Umbilical cord (tissue), 2 donors: ENCODE measurements around the gene SEMA5B. TPM values are rescaled to one million over a fixed set of nuclear protein-coding genes. Genes with fewer than 3 reads are reported as not detected.

Experiments
- DNase-seq: peaks from one replicate; pipeline ENCODE4 v3.0.0-alpha.2; 2015; ENCODE audit warnings: low spot score
- total RNA-seq: library from RNA; depleted of rRNA; stranded (reverse); fragments of >200 nt; gene quantifications from one replicate; pipeline ENCODE4 v1.2.3, GENCODE V29; 2014; ENCODE audit warnings: low replicate concordance; ENCODE audit not compliant: insufficient read depth

Gene SEMA5B
- total RNA-seq, 1 donor from 2014 or later: 6.0 TPM

DNA sequence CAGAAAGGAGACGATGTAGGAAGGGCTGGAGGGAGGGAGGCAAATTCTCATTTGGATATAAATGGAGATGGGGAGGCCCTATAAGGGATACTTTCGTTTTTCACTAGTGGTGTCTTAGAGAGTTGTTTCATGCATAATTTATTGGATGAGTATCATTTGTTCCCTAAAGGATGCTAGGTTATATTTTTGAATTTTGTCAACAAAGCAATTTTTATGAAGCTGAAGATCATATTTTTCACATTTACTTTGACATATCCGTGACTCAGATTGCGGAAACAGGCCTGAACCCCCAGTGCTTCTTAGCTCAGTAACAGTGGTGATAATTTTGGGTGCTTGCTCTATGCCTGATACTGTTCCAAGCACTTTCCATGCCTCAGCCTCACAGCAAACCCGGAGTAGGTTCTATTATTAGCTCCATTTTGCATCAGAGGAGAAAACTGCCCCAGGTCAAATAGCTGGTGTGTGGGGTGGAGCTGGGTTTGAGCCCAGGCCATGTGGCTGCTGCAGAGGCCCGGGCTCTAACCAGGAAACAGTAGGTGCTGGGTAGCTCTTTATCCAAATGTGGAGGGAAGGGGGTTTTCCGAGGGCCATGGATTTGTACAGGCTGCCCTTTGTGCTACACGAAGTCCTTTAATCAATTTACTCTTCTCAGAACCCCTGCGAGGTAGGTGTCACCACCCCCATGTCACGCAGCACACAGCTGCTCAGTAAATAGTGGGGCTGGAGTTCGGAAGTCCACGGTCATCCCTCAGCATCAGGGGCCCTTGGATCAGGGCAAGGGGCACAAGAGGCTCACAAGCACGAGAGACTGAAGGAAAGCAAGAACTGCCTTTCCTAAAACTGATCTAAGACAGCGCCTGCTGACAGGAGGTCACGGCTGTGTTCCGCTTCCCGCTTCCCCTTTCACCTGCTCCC, 133.6 kb downstream of the SEMA5B start:
- no peak for DNase-seq

DNA sequence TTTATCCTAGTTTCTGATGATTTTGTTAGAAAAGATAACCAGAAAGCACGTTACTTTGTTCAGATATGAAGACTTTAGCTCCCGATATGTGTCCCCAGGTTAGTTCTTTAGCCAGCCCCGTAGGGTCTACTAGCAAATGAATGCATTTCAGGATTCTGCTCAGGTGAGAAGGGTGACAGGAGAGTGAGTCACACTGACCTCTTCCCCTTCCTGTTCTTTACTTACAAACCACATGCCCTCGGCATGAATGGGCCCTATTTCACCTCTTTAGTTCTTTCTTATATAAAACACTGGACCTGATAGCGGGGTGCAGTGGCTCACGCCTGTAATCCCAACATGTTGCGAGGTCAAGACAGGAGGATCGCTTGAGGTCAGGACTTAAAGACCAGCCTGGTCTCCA, 134.3 kb downstream of the SEMA5B start:
- DNase-seq: no peak

DNA sequence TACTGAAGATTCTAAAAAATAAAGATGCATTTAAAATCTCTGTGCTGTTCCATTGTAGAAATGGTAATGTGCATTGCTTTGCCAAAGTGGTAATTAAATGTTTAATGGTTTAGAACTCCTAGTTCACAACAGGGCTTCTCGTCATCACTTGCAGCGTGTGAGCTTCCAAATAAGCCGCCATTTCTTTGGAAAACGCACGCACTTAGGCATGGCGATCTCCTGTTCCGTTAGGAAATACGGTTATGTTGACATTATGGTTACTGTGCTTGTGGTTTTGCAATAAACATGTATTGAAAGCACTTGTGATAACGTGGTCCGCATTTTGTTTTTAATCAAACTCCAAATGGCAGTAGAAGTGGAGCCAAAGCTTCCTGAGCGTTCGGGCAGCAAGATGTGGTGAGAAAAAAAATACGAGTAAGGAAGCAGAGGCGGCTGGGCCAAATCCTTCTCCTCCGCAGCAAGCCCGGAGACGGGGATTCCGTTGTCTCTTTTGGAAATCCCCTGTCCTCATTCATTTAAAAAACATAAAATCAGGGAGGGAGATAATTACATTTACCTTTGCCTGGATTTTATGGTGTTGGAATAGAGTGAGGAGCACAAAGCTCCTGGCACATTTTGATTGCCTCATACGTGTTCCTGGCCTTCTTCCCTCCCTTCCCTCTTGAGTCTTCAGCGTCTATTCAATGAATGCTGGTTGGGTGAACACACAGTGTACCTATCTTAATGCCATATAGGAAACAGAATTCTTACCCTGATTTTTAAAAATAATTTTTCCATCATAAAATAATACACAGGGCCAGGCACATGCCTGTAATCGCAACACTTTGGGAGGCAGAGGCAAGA, 135.2 kb downstream of the SEMA5B start:
- no peak for DNase-seq

DNA sequence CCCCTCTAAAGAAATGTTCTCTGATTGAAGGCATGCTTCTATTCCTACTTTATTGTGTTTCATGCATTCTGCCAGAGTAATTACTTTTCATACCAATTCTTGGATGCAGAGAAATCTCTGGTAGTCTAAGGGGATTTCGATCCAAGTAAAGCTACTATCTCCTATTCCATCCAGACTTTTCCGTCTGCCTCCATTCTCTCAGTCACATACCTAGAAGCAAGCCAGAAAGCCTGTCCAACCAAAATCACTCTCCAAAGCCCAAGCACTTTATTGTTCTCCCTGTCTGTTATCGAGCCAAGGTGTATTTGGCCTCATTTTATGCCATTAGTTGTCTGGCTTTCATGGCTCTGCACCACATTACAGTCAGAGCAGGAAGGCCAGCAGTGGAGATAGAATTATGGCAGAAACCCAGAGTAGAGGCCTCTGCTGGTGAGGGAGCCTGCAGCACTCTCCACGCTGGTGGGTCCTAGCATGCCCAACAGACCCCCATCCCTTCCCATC, 136.8 kb downstream of the SEMA5B start:
- DNase-seq: no peak

DNA sequence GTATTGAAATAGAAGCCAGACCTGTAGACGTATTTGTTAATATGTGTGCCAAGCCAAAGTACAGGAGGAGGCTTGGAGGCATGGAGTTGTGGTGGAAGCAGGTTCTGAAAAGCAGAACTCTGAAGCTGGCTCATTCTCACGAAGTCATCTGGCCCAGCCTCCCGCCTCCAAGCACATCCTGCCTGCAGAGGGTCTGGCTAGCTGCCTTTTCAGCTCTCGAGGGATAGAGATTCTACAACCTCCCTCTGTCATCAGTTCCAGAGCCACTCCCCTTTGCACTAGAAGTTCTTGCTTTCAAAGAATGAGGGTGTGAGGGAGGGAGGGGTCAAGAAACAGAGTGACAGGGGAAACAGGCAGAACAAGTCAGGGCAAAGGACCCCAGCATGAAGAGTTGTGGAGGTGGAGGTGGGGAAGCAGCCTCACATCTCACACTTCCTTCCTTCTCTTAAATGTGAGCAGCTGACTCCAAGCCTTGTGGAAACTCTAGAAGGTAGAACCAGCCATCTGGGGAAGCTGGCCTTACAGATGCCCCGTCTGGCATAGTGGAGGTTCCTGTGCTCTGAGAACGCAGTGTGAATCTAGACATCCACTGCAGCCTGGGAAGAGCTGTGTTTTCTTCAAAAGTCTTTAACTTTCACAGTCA, 137.4 kb downstream of the SEMA5B start:
- DNase-seq: peak; percentile 82

DNA sequence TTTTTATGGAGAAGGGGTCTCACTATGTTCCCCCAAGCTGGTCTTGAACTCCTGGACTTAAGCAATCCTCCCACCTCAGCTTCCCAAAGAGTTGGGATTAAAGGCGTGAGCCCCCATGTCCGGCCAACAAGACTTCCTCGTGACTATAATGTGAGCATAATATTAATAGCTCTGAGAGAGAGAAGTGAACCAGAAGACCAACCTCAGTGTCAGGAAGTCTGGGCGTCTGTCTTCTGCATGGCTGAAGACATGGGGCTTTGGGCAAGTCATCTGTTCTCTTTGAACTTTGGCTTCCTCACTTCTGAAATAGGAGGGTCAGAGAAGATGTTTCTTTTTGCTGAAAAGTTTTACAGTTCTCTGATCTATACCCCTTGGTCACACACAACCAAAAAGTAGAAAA, 140.6 kb downstream of the SEMA5B start:
- DNase-seq: peak; percentile 13

DNA sequence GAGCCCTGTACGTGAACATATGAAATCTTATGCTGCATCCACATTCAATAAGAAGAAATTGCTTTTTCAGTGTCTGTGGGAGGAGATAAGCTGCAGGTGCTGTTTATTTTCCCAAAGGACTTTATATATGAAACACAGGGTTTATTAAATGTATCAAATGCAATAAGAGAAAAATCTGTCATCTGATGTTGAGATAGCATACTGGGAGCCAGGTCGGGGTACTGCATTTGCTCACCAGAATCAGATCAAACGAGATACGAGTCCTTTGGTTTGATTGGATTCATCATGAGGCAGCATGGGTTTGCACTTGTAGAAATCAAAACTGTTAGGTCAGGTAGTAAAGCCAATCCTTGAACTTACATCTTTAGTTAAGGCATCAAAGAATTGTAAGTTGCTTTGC, 141.3 kb downstream of the SEMA5B start:
- no peak for DNase-seq

DNA sequence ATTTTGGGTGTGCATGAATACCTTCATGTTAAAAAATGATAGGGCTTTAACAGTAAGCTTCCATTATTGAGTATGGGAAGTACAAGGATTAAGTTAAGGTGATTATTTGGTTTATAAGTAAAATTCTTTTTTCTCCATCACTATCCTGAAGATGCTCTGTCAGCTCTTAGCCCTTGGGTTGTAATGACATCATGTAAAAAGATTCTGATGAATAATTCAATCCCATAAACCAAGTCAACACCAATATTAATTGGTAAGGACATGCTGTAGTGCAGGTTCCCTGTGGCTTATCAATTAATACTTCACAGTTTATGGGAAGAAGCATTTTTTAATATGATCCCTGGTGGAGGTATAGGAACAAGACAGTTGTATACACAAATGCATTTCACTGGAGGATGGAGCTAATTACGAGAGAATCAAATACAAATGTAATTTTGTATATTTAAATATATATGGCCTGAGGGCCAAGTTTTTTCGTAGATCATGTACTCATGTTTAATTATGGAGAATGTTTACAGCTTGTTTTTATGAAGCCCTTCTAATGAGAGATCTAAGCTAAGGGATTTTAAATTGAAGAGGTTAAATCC, 145.1 kb downstream of the SEMA5B start:
- DNase-seq: no peak

DNA sequence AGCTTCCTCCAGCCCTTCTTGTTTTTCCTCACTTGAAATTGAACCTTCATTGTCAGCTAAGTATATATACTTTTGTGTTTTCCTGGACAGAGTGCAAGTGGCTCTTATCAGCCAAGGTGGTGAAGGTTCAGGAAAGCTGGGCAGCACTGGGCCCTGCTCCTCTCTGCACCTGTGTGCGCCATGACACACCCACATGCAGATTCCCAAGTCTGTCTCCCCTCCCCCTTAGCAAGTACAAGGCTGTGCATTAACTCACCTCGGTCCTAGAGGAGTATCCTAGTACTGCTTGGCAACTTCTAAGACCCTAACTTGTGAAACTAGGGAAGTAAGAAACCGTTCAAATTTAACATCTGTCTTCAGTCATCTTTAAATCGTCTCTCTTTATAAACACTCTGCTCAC, 146.9 kb downstream of the SEMA5B start:
- DNase-seq: no peak

DNA sequence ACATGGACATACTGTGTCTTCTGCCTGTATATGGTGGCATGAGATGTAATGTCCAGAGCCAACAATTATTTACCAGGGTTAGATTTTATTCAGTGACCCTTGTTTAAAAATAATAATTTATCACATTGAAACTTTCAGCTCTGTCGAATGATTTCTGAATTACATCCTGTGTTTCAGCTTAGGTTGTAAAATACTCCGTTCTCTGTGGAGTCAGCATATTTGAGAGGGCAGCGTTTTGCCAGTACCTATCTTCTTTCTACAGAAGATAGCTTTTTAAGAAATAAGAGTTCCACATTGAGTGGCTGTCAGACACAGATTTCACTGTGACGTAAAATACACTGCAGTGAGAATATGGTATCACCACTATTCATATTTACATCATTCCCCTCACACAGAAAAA, 147.4 kb downstream of the SEMA5B start:
- DNase-seq: no peak

DNA sequence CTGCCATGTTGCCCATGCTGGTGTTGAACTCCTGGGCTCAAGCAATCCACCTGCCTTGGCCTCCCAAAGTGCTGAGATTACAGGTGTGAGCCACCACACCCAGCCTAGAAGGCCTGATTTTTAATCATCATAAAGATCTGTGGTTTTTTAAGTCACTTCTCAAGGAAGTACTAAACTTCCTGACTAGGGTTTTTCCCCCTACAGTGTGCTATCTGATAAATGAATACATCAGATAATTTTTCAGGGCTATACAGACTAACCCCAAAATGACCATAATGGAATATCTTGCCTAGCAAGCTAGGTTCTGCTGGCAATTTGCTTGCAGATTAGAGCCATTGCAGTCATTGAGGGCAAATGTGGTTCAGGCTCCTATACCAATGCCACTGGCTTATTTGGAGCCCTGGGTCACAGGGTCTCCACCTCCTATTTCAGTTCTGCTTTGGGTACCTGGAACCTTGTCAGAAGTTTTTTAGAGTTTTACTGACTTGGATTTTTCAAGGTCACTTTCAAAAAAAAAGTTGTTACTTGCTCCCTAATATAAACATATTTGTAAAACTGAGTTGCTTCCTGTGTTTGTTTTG, 151.9 kb downstream of the SEMA5B start:
- no peak for DNase-seq

DNA sequence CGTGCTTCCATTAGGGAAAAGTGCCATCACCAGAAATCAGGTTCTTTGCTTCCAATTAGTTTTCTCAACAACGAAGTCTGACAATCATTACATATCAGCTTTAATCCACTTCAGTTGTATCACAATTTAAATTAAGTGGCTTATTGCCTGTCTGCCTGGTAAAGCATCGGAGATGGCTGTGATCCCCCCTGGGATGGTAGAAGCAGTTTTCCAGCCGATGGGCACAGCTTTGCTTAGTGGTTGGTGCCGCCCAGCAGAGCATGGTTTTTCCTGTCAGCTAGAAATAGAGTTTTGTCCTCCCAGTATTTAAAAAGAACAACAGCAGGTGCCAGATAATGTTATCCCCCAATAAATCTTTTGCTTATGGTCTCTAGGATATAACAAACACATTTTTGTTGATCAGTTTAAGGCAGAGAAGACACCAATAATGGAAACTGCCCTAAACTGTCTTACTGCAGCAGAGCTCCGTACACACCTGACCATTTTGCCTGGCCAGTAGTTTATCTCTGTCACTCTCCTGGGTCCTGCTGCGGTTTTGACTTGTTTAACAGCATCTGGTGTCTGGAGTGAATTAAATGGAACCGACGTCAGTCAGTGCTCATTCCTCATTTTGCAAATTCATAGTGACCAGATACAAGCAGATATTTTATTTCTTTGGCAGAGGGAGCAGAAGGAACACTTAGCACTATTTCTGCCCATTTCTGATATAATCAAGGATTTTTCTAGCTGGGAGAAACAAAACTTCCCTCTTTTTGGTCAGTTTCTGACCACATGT, 153.6 kb downstream of the SEMA5B start:
- no peak for DNase-seq

DNA sequence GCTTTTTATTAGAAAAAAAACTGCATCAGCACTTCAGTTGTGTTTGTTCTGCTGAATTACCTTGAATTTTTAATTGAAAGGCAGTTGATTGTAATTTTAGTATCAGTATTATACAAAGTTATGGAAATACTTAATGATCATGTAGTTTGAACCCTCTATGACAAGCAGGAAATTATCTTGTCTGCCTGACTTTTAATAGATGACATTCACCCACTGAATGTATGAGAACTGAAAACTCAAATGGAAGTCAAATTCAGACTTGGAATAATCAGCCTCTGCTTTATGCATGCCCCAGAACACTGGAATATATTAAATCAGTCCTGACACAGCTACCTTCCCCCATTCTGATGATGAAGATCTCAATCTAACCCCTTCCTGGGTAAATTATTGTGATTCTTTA, 159.2 kb downstream of the SEMA5B start:
- DNase-seq: no peak

DNA sequence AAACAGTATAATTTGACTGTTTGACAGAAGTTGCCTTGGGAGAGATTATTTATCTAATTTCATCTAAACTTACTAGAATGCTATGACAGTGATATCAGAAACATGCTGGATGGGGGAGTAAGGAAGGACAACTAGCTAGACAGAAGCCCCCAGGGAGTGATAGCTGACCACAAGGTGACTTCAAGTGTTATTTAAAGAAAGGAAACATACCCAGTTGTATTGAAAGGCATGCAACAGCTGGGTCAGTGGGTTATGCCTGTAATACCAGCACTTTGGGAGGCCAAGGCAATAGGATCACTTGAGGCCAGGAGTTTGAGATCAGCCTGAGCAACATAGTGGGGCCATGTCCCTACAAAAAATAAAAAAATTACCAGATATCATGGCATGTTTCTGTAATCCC, 163.1 kb downstream of the SEMA5B start:
- DNase-seq: no peak

DNA sequence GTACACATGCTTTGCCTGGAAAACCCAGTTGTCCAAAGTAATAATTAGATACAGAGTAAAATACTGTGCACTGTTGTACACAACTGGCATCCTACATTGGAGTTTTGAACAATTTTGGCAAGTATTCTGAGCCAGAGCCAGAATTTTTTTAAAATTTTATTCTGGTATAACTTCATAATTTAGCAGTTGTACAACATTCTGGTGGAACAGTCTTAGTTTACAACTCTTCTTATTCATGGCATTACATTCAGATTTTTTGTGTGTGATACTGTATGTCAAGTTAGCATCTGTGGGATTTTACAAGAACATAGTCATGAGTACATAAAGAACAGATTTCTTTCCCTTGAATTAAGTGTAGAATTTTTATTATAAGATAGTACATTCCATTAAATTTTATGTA, 165.2 kb downstream of the SEMA5B start:
- no peak for DNase-seq

Other genes with a start within 250 kb of the SEMA5B start
- gene HSPBAP1, start 233.9 kb downstream of the SEMA5B start, total RNA-seq: 3.6 TPM
- gene SLC49A4, start 232.7 kb downstream of the SEMA5B start, total RNA-seq: 10.8 TPM
- 40.4 TPM for gene PDIA5, start 39.3 kb upstream of the SEMA5B start, total RNA-seq
- gene SEC22A, start 174.2 kb upstream of the SEMA5B start, total RNA-seq: 20.5 TPM